ENCODE measurements around the gene TM4SF4. TPM values are rescaled to one million over a fixed set of nuclear protein-coding genes. Genes with fewer than 3 reads are reported as not detected.

TM4SF4 gene
- total RNA-seq, 2 donors from 2014 or later: 53.2 to 149 TPM

DNA sequence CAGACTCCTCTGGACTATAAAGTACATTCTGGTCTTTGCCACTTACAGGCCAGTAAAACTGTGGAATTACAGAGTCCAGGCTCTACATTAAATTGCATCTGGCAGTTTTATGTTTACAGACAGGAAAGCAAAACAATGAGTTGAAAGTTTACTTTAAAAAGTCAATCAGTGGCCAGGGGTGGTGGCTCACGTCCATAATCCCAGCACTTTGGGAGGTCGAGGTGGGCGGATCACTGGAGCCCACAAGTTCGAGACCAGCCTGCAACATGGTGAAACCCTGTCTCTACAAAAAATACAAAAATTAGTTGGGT, 53.8 kb downstream of the TM4SF4 start:
- Histone ChIP-seq H3K4me3 (no peak overlapping the region), H3K27ac (peak overlapping the region in 2 of 4 donors; percentile 1 to 31), H3K27me3 (no peaks in the 10 kb centered on the region), H3K4me1 (no peaks in the 10 kb centered on the region), H3K9me3 (no peaks in the 10 kb centered on the region), H3K36me3 (replicated peaks in 1 of 2; ENCODE audit: insufficient read depth in 1 of 2, low read depth in 2 of 2) (peaks cover 0 to 1% of the 10 kb centered on the region in 2 donors)
- DNase-seq (no peak), ATAC-seq (no peak)
- 38 to 55% methylated on average over 4 of the region's 4 CpGs for WGBS, 2 donors
- TF ChIP-seq POLR2A (IDR thresholded peaks at IDR 0.05): no peak
- TF ChIP-seq, protein P1, sequence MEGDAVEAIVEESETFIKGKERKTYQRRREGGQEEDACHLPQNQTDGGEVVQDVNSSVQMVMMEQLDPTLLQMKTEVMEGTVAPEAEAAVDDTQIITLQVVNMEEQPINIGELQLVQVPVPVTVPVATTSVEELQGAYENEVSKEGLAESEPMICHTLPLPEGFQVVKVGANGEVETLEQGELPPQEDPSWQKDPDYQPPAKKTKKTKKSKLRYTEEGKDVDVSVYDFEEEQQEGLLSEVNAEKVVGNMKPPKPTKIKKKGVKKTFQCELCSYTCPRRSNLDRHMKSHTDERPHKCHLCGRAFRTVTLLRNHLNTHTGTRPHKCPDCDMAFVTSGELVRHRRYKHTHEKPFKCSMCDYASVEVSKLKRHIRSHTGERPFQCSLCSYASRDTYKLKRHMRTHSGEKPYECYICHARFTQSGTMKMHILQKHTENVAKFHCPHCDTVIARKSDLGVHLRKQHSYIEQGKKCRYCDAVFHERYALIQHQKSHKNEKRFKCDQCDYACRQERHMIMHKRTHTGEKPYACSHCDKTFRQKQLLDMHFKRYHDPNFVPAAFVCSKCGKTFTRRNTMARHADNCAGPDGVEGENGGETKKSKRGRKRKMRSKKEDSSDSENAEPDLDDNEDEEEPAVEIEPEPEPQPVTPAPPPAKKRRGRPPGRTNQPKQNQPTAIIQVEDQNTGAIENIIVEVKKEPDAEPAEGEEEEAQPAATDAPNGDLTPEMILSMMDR (IDR thresholded peaks at IDR 0.05): no peak
- intact Hi-C loops (cut with DNase I): no loop called here

DNA sequence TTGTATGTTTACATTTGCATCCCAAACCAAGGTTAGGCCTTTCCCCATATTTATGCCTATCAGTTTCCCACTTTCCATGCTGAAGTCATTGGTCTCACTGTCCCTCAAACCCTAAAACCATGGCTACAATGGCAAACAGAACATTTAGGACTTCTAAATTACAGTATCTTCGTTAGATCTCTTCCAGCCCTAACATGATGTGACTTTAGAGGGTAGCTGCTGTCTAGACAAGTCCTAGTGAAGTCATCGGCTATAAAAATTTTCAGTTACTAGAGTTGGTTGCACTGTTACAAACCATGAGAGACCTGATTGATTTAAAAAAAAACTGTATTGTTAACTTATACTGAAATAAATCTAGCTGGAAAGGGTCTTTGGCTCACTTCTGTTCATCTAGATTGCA, 54.6 kb downstream of the TM4SF4 start:
- DNase-seq (no peak), ATAC-seq (no peak)
- Histone ChIP-seq H3K27ac (no peak overlapping the region), H3K4me1 (peaks cover under 1% of the 10 kb centered on the region), H3K4me3 (no peak overlapping the region), H3K27me3 (no peaks in the 10 kb centered on the region), H3K36me3 (replicated peaks in 1 of 2; ENCODE audit: insufficient read depth in 1 of 2, low read depth in 2 of 2) (no peaks in the 10 kb centered on the region), H3K9me3 (no peaks in the 10 kb centered on the region)
- no peak for TF ChIP-seq POLR2A (IDR thresholded peaks at IDR 0.05)
- intact Hi-C loops (cut with DNase I): no loop called here
- WGBS, 2 donors: 77 to 81% methylated on average over 2 of the region's 2 CpGs

GRCh38 chr3:149532489-149533180, 58.1 kb downstream of the TM4SF4 start:
- no peak overlapping the region for H3K4me3 ChIP-seq
- peak overlapping the region in 2 of 4 donors; percentile 29 to 35 for H3K27ac ChIP-seq
- WGBS, 2 donors: 38% methylated on average over 8 of the region's 8 CpGs
- no peaks in the 10 kb centered on the region for H3K36me3 ChIP-seq (replicated peaks in 1 of 2; ENCODE audit: insufficient read depth in 1 of 2, low read depth in 2 of 2)
- H3K9me3 ChIP-seq: no peaks in the 10 kb centered on the region
- DNase-seq (no peak), ATAC-seq (no peak)
- intact Hi-C loops (cut with DNase I): no loop called here
- no peaks in the 10 kb centered on the region for H3K27me3 ChIP-seq
- H3K4me1 ChIP-seq: peaks cover 36% of the 10 kb centered on the region
- TF ChIP-seq, protein P1 (IDR thresholded peaks at IDR 0.05): no peak
- no peak for TF ChIP-seq POLR2A (IDR thresholded peaks at IDR 0.05)

DNA sequence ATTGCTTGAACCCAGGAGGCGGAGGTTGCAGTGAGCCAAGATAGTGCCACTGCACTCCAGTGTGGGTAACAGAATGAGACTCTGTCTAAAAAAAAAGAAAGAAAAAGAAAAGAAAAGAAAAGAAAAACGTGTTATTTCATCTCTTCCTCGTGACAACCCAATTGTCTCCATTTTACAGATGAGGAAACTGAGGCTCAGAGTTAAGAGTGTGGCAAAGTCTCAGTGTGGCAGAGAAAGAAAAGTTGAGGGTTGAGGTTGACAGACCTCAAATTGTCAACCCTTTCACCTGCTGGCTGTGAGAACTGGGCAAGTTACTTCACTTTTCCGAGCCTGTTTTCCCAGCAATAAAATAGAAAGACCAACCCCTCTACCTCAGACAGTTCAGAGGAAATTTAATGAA, 59.6 kb downstream of the TM4SF4 start:
- no peak overlapping the region for H3K4me3 ChIP-seq
- H3K36me3 ChIP-seq (replicated peaks in 1 of 2; ENCODE audit: insufficient read depth in 1 of 2, low read depth in 2 of 2): no peaks in the 10 kb centered on the region
- 75 to 78% methylated on average over 4 of the region's 4 CpGs for WGBS, 2 donors
- H3K27me3 ChIP-seq: no peaks in the 10 kb centered on the region
- no peak for ATAC-seq
- H3K4me1 ChIP-seq: peaks cover 36% of the 10 kb centered on the region
- TF ChIP-seq, protein P1 (IDR thresholded peaks at IDR 0.05): no peak
- TF ChIP-seq POLR2A (IDR thresholded peaks at IDR 0.05): no peak
- peak overlapping the region in 1 of 4 donors; percentile 82 for H3K27ac ChIP-seq
- intact Hi-C loops (cut with DNase I): no loop called here
- no peaks in the 10 kb centered on the region for H3K9me3 ChIP-seq
- no peak for DNase-seq

GRCh38 chr3:149534671-149535332, 60.3 kb downstream of the TM4SF4 start:
- TF ChIP-seq, protein P1 (IDR thresholded peaks at IDR 0.05): no peak
- TF ChIP-seq POLR2A (IDR thresholded peaks at IDR 0.05): no peak
- ATAC-seq: no peak
- intact Hi-C loops (cut with DNase I): no loop called here

More at GRCh38 chr3:149534671-149535332, 60.3 kb downstream of the TM4SF4 start:
- peak in 2 of 4 donors; percentile 16 to 27 for DNase-seq
- Histone ChIP-seq H3K4me1 (peaks cover 42% of the 10 kb centered on the region), H3K9me3 (no peaks in the 10 kb centered on the region), H3K27ac (peak overlapping the region in 3 of 4 donors; percentile 7 to 82 (median 56)), H3K4me3 (no peak overlapping the region), H3K27me3 (no peaks in the 10 kb centered on the region), H3K36me3 (replicated peaks in 1 of 2; ENCODE audit: insufficient read depth in 1 of 2, low read depth in 2 of 2) (no peaks in the 10 kb centered on the region)
- 14 to 54% methylated on average over 3 of the region's 3 CpGs for WGBS, 2 donors

Data from body of pancreas (tissue), 4 donors.